GM12864 (cell line): ENCODE measurements around the gene USH2A.
"Not testable (repeated sequence)": the region's sequence is repeated elsewhere in the genome, so short reads cannot be mapped to it uniquely, and the experiment has no call there.

ENCODE experiments used
- DNase-seq: peaks from one replicate; pipeline ENCODE4 v3.0.0-alpha.2; 2011; ENCODE audit warnings: low read depth
- H3K4me3 ChIP-seq: 2 replicates; pipeline ENCODE4 v1.5.1; 2011; ENCODE audit warnings: mild to moderate bottlenecking, low read depth, low read length, control low read depth
- CTCF ChIP-seq: IDR thresholded peaks from 2 replicates; pipeline ENCODE4 v1.5.1; 2011; ENCODE audit warnings: low read depth, mild to moderate bottlenecking, moderate library complexity, low read length, control low read depth, inconsistent platforms; ENCODE audit errors: missing control alignments

The USH2A gene

GRCh38 chr1:216368249-216368648 is 55.0 kb downstream of the USH2A start:
- H3K4me3 ChIP-seq, result no peak overlapping the region
- DNase-seq, result no peak
- TF ChIP-seq CTCF, result no peak

- no peak for DNase-seq
- TF ChIP-seq CTCF, result no peak
- H3K4me3 ChIP-seq, result no peak overlapping the region
Measured at GRCh38 chr1:216366979-216367378, 56.3 kb downstream of the USH2A start.

- DNase-seq, result no peak
- no peak overlapping the region for H3K4me3 ChIP-seq
- no peak for TF ChIP-seq CTCF
Measured at GRCh38 chr1:216356945-216357344, 66.3 kb downstream of the USH2A start.

- no peak for DNase-seq
- no peak overlapping the region for H3K4me3 ChIP-seq
- no peak for TF ChIP-seq CTCF
Measured at GRCh38 chr1:216350186-216350585, 73.1 kb downstream of the USH2A start.

GRCh38 chr1:216346526-216346925 is 76.7 kb downstream of the USH2A start:
- DNase-seq, result no peak
- no peak overlapping the region for H3K4me3 ChIP-seq
- no peak for TF ChIP-seq CTCF

GRCh38 chr1:216340542-216340941 is 82.7 kb downstream of the USH2A start:
- not testable (repeated sequence) for H3K4me3 ChIP-seq, DNase-seq

- no peak for DNase-seq
- TF ChIP-seq CTCF, result no peak
- H3K4me3 ChIP-seq, result no peak overlapping the region
Measured at GRCh38 chr1:216332462-216332861, 90.8 kb downstream of the USH2A start.

- TF ChIP-seq CTCF, result no peak
- DNase-seq, result no peak
- H3K4me3 ChIP-seq, result no peak overlapping the region
Measured at GRCh38 chr1:216332003-216332402, 91.2 kb downstream of the USH2A start.
